Neural progenitor cell (in vitro differentiated cells): ENCODE results near the gene VEPH1.

ENCODE experiments used
- EZH2 ChIP-seq: fragments of 200-600 bp; sonication (generic); IDR thresholded peaks from 2 replicates; pipeline ENCODE4 v1.6.1; 2017; ENCODE audit warnings: antibody characterized with exemption, mild to moderate bottlenecking, moderate library complexity
- EZH2phosphoT487 ChIP-seq: fragments of 200-600 bp; sonication (generic); IDR thresholded peaks from 2 replicates; pipeline ENCODE4 v1.6.1; 2017; ENCODE audit warnings: antibody characterized with exemption
- TF ChIP-seq, protein P1 (sequence below): fragments of 200-600 bp; sonication (generic); IDR thresholded peaks from 2 replicates; pipeline ENCODE4 v1.5.1; 2017; ENCODE audit warnings: antibody characterized with exemption, mild to moderate bottlenecking

DNA sequence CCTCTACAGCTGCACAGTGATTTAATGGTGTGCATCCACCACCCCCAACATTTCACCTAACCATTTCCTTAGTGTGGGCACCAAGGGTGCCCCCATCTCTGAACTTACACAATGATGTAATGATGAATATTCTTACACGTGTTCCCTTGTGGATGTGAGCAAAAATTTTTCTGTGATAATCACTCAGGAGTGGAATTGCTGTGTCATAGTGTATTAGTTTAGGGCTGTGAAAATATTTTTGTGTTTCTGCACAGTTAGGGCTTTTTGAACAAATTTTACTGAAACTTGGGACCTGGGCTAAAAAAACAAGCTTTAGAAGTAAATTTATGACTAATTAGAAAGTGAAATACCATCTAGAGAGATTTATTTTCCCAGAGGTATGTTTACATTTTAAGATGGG is 208.7 kb downstream of the VEPH1 start:
- TF ChIP-seq, protein P1, sequence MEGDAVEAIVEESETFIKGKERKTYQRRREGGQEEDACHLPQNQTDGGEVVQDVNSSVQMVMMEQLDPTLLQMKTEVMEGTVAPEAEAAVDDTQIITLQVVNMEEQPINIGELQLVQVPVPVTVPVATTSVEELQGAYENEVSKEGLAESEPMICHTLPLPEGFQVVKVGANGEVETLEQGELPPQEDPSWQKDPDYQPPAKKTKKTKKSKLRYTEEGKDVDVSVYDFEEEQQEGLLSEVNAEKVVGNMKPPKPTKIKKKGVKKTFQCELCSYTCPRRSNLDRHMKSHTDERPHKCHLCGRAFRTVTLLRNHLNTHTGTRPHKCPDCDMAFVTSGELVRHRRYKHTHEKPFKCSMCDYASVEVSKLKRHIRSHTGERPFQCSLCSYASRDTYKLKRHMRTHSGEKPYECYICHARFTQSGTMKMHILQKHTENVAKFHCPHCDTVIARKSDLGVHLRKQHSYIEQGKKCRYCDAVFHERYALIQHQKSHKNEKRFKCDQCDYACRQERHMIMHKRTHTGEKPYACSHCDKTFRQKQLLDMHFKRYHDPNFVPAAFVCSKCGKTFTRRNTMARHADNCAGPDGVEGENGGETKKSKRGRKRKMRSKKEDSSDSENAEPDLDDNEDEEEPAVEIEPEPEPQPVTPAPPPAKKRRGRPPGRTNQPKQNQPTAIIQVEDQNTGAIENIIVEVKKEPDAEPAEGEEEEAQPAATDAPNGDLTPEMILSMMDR = no peak
- TF ChIP-seq EZH2 = no peak
- TF ChIP-seq EZH2phosphoT487 = no peak
